Measurements from ENCODE around the gene APBB2.

APBB2 gene

GRCh38 chr4:41066049-41066448 lies 148.3 kb downstream of the APBB2 start:
- Histone ChIP-seq H4K8ac (ENCODE audit: low read length) (no peak overlapping the region), H3K4me2 (ENCODE audit: low read length, poor library complexity, severe bottlenecking) (no peak overlapping the region), H3K36me3 (ENCODE audit: control insufficient read depth in 1 of 2, insufficient read depth in 2 of 2, low read depth in 1 of 2, low read length in 2 of 2) (no peaks in the 10 kb centered on the region), H3K4ac (ENCODE audit: low read depth in 1 of 2, low read length in 2 of 2) (no peak overlapping the region), H2BK15ac (ENCODE audit: low read depth, poor library complexity, severe bottlenecking) (no peak overlapping the region), H3K14ac (ENCODE audit: low read length in 2 of 2) (no peak overlapping the region), H3K4me3 (ENCODE audit: insufficient read depth in 1 of 2, low read depth in 1 of 2, low read length in 2 of 2) (no peak overlapping the region), H3K27ac (ENCODE audit: low read length, poor library complexity, severe bottlenecking) (no peak overlapping the region), H3K79me1 (replicated peaks; ENCODE audit: low read length, poor library complexity, severe bottlenecking) (peaks cover 28% of the 10 kb centered on the region), H2AFZ (ENCODE audit: low read depth, low read length) (no peak overlapping the region), H3K27me3 (ENCODE audit: control insufficient read depth in 1 of 2, insufficient read depth in 1 of 2, low read length in 2 of 2) (no peaks in the 10 kb centered on the region), H2BK5ac (ENCODE audit: low read depth, low read length, poor library complexity, severe bottlenecking) (no peak overlapping the region), H2BK120ac (ENCODE audit: low read depth, low read length) (no peak overlapping the region), H2AK5ac (ENCODE audit: low read length, severe bottlenecking) (no peak overlapping the region), H3K23ac (ENCODE audit: low read length in 2 of 2) (no peak overlapping the region), H3K4me1 (ENCODE audit: control insufficient read depth, insufficient read depth, low read depth, low read length) (peaks cover 7% of the 10 kb centered on the region), H3K9me3 (ENCODE audit: control insufficient read depth, low read length) (no peaks in the 10 kb centered on the region), H2BK12ac (ENCODE audit: low read length in 2 of 2) (no peak overlapping the region), H3K18ac (ENCODE audit: low read depth in 1 of 2, low read length in 2 of 2) (no peak overlapping the region), H3K9ac (ENCODE audit: low read length) (no peak overlapping the region), H4K91ac (ENCODE audit: low read length) (no peak overlapping the region)
- WGBS = 98% methylated on average over 3 of the region's 4 CpGs
- DNase-seq = no peak

GRCh38 chr4:41065434-41066006 lies 148.8 kb downstream of the APBB2 start:
- no peak for DNase-seq
- Histone ChIP-seq H2AFZ (ENCODE audit: low read depth, low read length) (no peak overlapping the region), H2BK120ac (ENCODE audit: low read depth, low read length) (no peak overlapping the region), H3K4me2 (ENCODE audit: low read length, poor library complexity, severe bottlenecking) (no peak overlapping the region), H4K91ac (ENCODE audit: low read length) (no peak overlapping the region), H3K79me1 (replicated peaks; ENCODE audit: low read length, poor library complexity, severe bottlenecking) (peaks cover 29% of the 10 kb centered on the region), H2BK15ac (ENCODE audit: low read depth, poor library complexity, severe bottlenecking) (no peak overlapping the region), H3K23ac (ENCODE audit: low read length in 2 of 2) (no peak overlapping the region), H3K4me3 (ENCODE audit: insufficient read depth in 1 of 2, low read depth in 1 of 2, low read length in 2 of 2) (no peak overlapping the region), H3K9ac (ENCODE audit: low read length) (no peak overlapping the region), H3K14ac (ENCODE audit: low read length in 2 of 2) (no peak overlapping the region), H3K4ac (ENCODE audit: low read depth in 1 of 2, low read length in 2 of 2) (no peak overlapping the region), H2BK5ac (ENCODE audit: low read depth, low read length, poor library complexity, severe bottlenecking) (no peak overlapping the region), H2BK12ac (ENCODE audit: low read length in 2 of 2) (no peak overlapping the region), H3K27me3 (ENCODE audit: control insufficient read depth in 1 of 2, insufficient read depth in 1 of 2, low read length in 2 of 2) (no peaks in the 10 kb centered on the region), H3K18ac (ENCODE audit: low read depth in 1 of 2, low read length in 2 of 2) (no peak overlapping the region), H3K9me3 (ENCODE audit: control insufficient read depth, low read length) (no peaks in the 10 kb centered on the region), H3K27ac (ENCODE audit: low read length, poor library complexity, severe bottlenecking) (no peak overlapping the region), H3K4me1 (ENCODE audit: control insufficient read depth, insufficient read depth, low read depth, low read length) (peaks cover 9% of the 10 kb centered on the region), H4K8ac (ENCODE audit: low read length) (no peak overlapping the region), H3K36me3 (ENCODE audit: control insufficient read depth in 1 of 2, insufficient read depth in 2 of 2, low read depth in 1 of 2, low read length in 2 of 2) (no peaks in the 10 kb centered on the region), H2AK5ac (ENCODE audit: low read length, severe bottlenecking) (no peak overlapping the region)
- WGBS = 96% methylated on average over 4 of the region's 5 CpGs

- no peak overlapping the region for H3K4me3 ChIP-seq (ENCODE audit: insufficient read depth in 1 of 2, low read depth in 1 of 2, low read length in 2 of 2)
- H3K36me3 ChIP-seq (ENCODE audit: control insufficient read depth in 1 of 2, insufficient read depth in 2 of 2, low read depth in 1 of 2, low read length in 2 of 2) = no peaks in the 10 kb centered on the region
- no peak overlapping the region for H2BK12ac ChIP-seq (ENCODE audit: low read length in 2 of 2)
- 99% methylated on average over 3 of the region's 3 CpGs for WGBS
- no peak overlapping the region for H2AFZ ChIP-seq (ENCODE audit: low read depth, low read length)
- H4K91ac ChIP-seq (ENCODE audit: low read length) = no peak overlapping the region
- H3K14ac ChIP-seq (ENCODE audit: low read length in 2 of 2) = no peak overlapping the region
- no peak overlapping the region for H2BK5ac ChIP-seq (ENCODE audit: low read depth, low read length, poor library complexity, severe bottlenecking)
- no peak overlapping the region for H3K4ac ChIP-seq (ENCODE audit: low read depth in 1 of 2, low read length in 2 of 2)
- peaks cover 9% of the 10 kb centered on the region for H3K4me1 ChIP-seq (ENCODE audit: control insufficient read depth, insufficient read depth, low read depth, low read length)
- no peak overlapping the region for H3K23ac ChIP-seq (ENCODE audit: low read length in 2 of 2)
- H3K18ac ChIP-seq (ENCODE audit: low read depth in 1 of 2, low read length in 2 of 2) = no peak overlapping the region
- DNase-seq = no peak
- H2BK120ac ChIP-seq (ENCODE audit: low read depth, low read length) = no peak overlapping the region
- H3K4me2 ChIP-seq (ENCODE audit: low read length, poor library complexity, severe bottlenecking) = no peak overlapping the region
- no peak overlapping the region for H3K27ac ChIP-seq (ENCODE audit: low read length, poor library complexity, severe bottlenecking)
- no peak overlapping the region for H2BK15ac ChIP-seq (ENCODE audit: low read depth, poor library complexity, severe bottlenecking)
- no peaks in the 10 kb centered on the region for H3K9me3 ChIP-seq (ENCODE audit: control insufficient read depth, low read length)
- H4K8ac ChIP-seq (ENCODE audit: low read length) = no peak overlapping the region
- no peak overlapping the region for H3K9ac ChIP-seq (ENCODE audit: low read length)
- no peaks in the 10 kb centered on the region for H3K27me3 ChIP-seq (ENCODE audit: control insufficient read depth in 1 of 2, insufficient read depth in 1 of 2, low read length in 2 of 2)
- H3K79me1 ChIP-seq (replicated peaks; ENCODE audit: low read length, poor library complexity, severe bottlenecking) = peaks cover 29% of the 10 kb centered on the region
- no peak overlapping the region for H2AK5ac ChIP-seq (ENCODE audit: low read length, severe bottlenecking)
These were observed 149.4 kb downstream of the APBB2 start for GRCh38 chr4:41064953-41065352.

GRCh38 chr4:41061482-41062185 lies 152.7 kb downstream of the APBB2 start:
- Histone ChIP-seq H3K4ac (ENCODE audit: low read depth in 1 of 2, low read length in 2 of 2) (no peak overlapping the region), H3K18ac (ENCODE audit: low read depth in 1 of 2, low read length in 2 of 2) (peak overlapping the region in 1 of 2 experiments; percentile 42), H3K4me1 (ENCODE audit: control insufficient read depth, insufficient read depth, low read depth, low read length) (peaks cover 12% of the 10 kb centered on the region), H3K14ac (ENCODE audit: low read length in 2 of 2) (no peak overlapping the region), H3K9ac (ENCODE audit: low read length) (no peak overlapping the region), H3K4me3 (ENCODE audit: insufficient read depth in 1 of 2, low read depth in 1 of 2, low read length in 2 of 2) (no peak overlapping the region), H4K8ac (ENCODE audit: low read length) (peak overlapping the region; percentile 31), H3K9me3 (ENCODE audit: control insufficient read depth, low read length) (no peaks in the 10 kb centered on the region), H2BK5ac (ENCODE audit: low read depth, low read length, poor library complexity, severe bottlenecking) (peak overlapping the region; percentile 40), H2AFZ (ENCODE audit: low read depth, low read length) (no peak overlapping the region), H3K23ac (ENCODE audit: low read length in 2 of 2) (no peak overlapping the region), H2AK5ac (ENCODE audit: low read length, severe bottlenecking) (peak overlapping the region; percentile 38), H3K36me3 (ENCODE audit: control insufficient read depth in 1 of 2, insufficient read depth in 2 of 2, low read depth in 1 of 2, low read length in 2 of 2) (no peaks in the 10 kb centered on the region), H3K27me3 (ENCODE audit: control insufficient read depth in 1 of 2, insufficient read depth in 1 of 2, low read length in 2 of 2) (no peaks in the 10 kb centered on the region), H2BK15ac (ENCODE audit: low read depth, poor library complexity, severe bottlenecking) (peak overlapping the region; percentile 88), H2BK120ac (ENCODE audit: low read depth, low read length) (no peak overlapping the region), H4K91ac (ENCODE audit: low read length) (no peak overlapping the region), H3K27ac (ENCODE audit: low read length, poor library complexity, severe bottlenecking) (peak overlapping the region; percentile 53), H2BK12ac (ENCODE audit: low read length in 2 of 2) (no peak overlapping the region), H3K4me2 (ENCODE audit: low read length, poor library complexity, severe bottlenecking) (no peak overlapping the region), H3K79me1 (replicated peaks; ENCODE audit: low read length, poor library complexity, severe bottlenecking) (peaks cover 27% of the 10 kb centered on the region)
- 67% methylated on average over 3 of the region's 5 CpGs for WGBS
- peak; percentile 25 for DNase-seq

Measured in mesenchymal stem cell (in vitro differentiated cells and primary cell).